K562 (cell line): Measurements from ENCODE around the gene FSTL3. TPM values are rescaled to one million over a fixed set of nuclear protein-coding genes. Genes with fewer than 3 reads are reported as not detected.

Experiments
- ATAC-seq: fragments of 200-7000 bp; cut with Tn5 transposase; 3 replicates; pipeline ENCODE4 v1.9.1; 2020; ENCODE audit warnings: moderate library complexity
- Bru-seq: library from RNA; stranded (reverse); fragments of 400-500 nt; gene quantifications from one replicate; lab custom pipeline; 2021; lab: Mats Ljungman, UMichigan
- BruChase-seq, 2 experiments: library from RNA; stranded (reverse); fragments of 400-500 nt; gene quantifications; one replicate each; lab custom pipeline; 2021; lab: Mats Ljungman, UMichigan
- BruUV-seq: library from RNA; stranded (reverse); fragments of 400-500 nt; replicated peaks from 2 replicates; lab custom pipeline; 2021; lab: Mats Ljungman, UMichigan
- CTCF ChIA-PET: fragments of 300-600 bp; formaldehyde crosslinking; extraction: SDS; loops from one replicate; lab custom pipeline; 2021; ENCODE audit warnings: low intra/inter-chr PET ratio; lab: Yijun Ruan, JAX
- POLR2A ChIA-PET: fragments of 300-600, 350-650 bp; sonication (Branson Sonifier 250); formaldehyde crosslinking; extraction: SDS; loops from one replicate; lab custom pipeline; 2021; ENCODE audit warnings: antibody characterized with exemption, inconsistent platforms; lab: Yijun Ruan, JAX
- DNase-seq, 4 experiments: peaks; one replicate each; pipeline versions ENCODE4 v3.0.0 to v3.0.0-alpha.2; 2011 to 2018; ENCODE audit warnings: low spot score in 3 of 4, mixed read lengths in 3 of 4; ENCODE audit errors: extremely low read depth in 1 of 4
- FAIRE-seq: peaks from 2 replicates; lab custom pipeline; 2011; peaks lifted over from hg19 to GRCh38; lab: Jason Lieb, UNC
- H2AFZ ChIP-seq: 2 replicates; pipeline ENCODE4 v1.6.0; 2011; ENCODE audit warnings: low read depth, low read length, control low read depth, inconsistent platforms
- H3K27ac ChIP-seq: fragments of 200-600 bp; 3 replicates; pipeline ENCODE4 v1.8.0; 2011; ENCODE audit warnings: low read depth, mild to moderate bottlenecking, control low read depth, inconsistent platforms, low read length, moderate library complexity, mixed read lengths; ENCODE audit errors: extremely low read depth
- H3K27me3 ChIP-seq, 2 experiments: fragments of 300-600 bp in 1 of 2; 2 replicates in 1 of 2; 3 replicates in 1 of 2; pipeline versions ENCODE4 v1.6.0 to v1.8.0; 2011; ENCODE audit warnings: inconsistent platforms in 2 of 2, low read length in 2 of 2, mild to moderate bottlenecking in 1 of 2, mixed read lengths in 1 of 2, moderate library complexity in 1 of 2; ENCODE audit not compliant: control insufficient read depth in 2 of 2, insufficient read depth in 2 of 2
- H3K36me3 ChIP-seq: fragments of 300-600 bp; 3 replicates; pipeline ENCODE4 v1.8.0; 2011; ENCODE audit warnings: mild to moderate bottlenecking, low read length, inconsistent platforms; ENCODE audit not compliant: control insufficient read depth, insufficient read depth
- H3K4me1 ChIP-seq, 2 experiments: fragments of 200-600 bp in 1 of 2; replicated peaks in 1 of 2; 2 replicates in 1 of 2; 3 replicates in 1 of 2; pipeline versions ENCODE4 v1.5.1 to v1.8.0; 2011; ENCODE audit warnings: inconsistent platforms in 2 of 2, low read length in 2 of 2, mild to moderate bottlenecking in 1 of 2, mixed read lengths in 1 of 2, moderate library complexity in 1 of 2; ENCODE audit not compliant: control insufficient read depth in 2 of 2, insufficient read depth in 2 of 2
- H3K4me2 ChIP-seq: 2 replicates; pipeline ENCODE4 v1.6.1; 2011; ENCODE audit warnings: low read length, control low read depth, inconsistent platforms, mixed read lengths; ENCODE audit not compliant: insufficient read depth
- H3K4me3 ChIP-seq: fragments of 200-600 bp; sonication (generic), shearing (Covaris generic); 2 replicates; pipeline ENCODE4 v1.5.1; 2016; ENCODE audit warnings: control low read depth, inconsistent platforms
- H3K79me2 ChIP-seq: fragments of 200-600 bp; 3 replicates; pipeline ENCODE4 v1.8.0; 2011; ENCODE audit warnings: low read length, inconsistent platforms; ENCODE audit not compliant: control insufficient read depth, insufficient read depth
- H3K9ac ChIP-seq, 2 experiments: 2 replicates each; pipeline versions ENCODE4 v1.6.0 to v1.6.1; 2011; ENCODE audit warnings: low read depth in 2 of 2, low read length in 2 of 2, control low read depth in 1 of 2, inconsistent platforms in 1 of 2, mild to moderate bottlenecking in 1 of 2, mixed read lengths in 1 of 2; ENCODE audit not compliant: insufficient read depth in 1 of 2
- H3K9me1 ChIP-seq: one replicate; pipeline ENCODE4 v1.6.0; 2011; ENCODE audit warnings: inconsistent platforms, mild to moderate bottlenecking, low read length, moderate library complexity; ENCODE audit not compliant: control insufficient read depth, insufficient read depth
- H3K9me3 ChIP-seq: replicated peaks from 2 replicates; pipeline ENCODE4 v1.5.1; 2011; ENCODE audit warnings: low read depth, low read length, inconsistent platforms; ENCODE audit not compliant: control insufficient read depth, insufficient read depth
- H4K20me1 ChIP-seq: replicated peaks from 2 replicates; pipeline ENCODE4 v1.6.1; 2011; ENCODE audit warnings: low read length, inconsistent platforms, mixed read lengths; ENCODE audit not compliant: control insufficient read depth, insufficient read depth
- BCOR ChIP-seq: fragments of 450-650 bp; IDR thresholded peaks from 2 replicates; pipeline ENCODE4 v1.6.1; 2016
- HMGN3 ChIP-seq: IDR thresholded peaks from 2 replicates; pipeline ENCODE4 v1.6.1; 2011; ENCODE audit warnings: borderline replicate concordance, low read depth, mild to moderate bottlenecking, mixed read lengths, low read length; ENCODE audit not compliant: insufficient read length; ENCODE audit errors: extremely low read depth
- HNRNPK ChIP-seq: fragments of 200-400 bp; formaldehyde crosslinking; IDR thresholded peaks from one replicate; pipeline ENCODE4 v1.6.1; 2018; ENCODE audit warnings: mild to moderate bottlenecking, low read depth, low read length; ENCODE audit not compliant: poor library complexity, severe bottlenecking
- MYC ChIP-seq, 2 experiments: fragments of 250-450 bp in 1 of 2; sonication (Bioruptor Pico) in 1 of 2; IDR thresholded peaks; 2 replicates each; pipeline versions ENCODE4 v1.5.1 to v1.6.1; 2012 to 2021; ENCODE audit warnings: low read depth in 2 of 2, borderline replicate concordance in 1 of 2, improper control_type of control experiment in 1 of 2, low read length in 1 of 2, mild to moderate bottlenecking in 1 of 2, moderate library complexity in 1 of 2
- PCBP1 ChIP-seq: fragments of 200-400 bp; formaldehyde crosslinking; IDR thresholded peaks from 2 replicates; pipeline ENCODE4 v1.6.1; 2018; ENCODE audit warnings: mild to moderate bottlenecking, low read depth, low read length; ENCODE audit not compliant: poor library complexity, severe bottlenecking
- PHF8 ChIP-seq: fragments of 200-600 bp; sonication (generic); IDR thresholded peaks from 2 replicates; pipeline ENCODE4 v1.6.1; 2012; ENCODE audit warnings: mixed run types, mild to moderate bottlenecking, inconsistent platforms, low read length, moderate library complexity, borderline replicate concordance
- PYGO2 ChIP-seq: fragments of 450-650 bp; IDR thresholded peaks from 2 replicates; pipeline ENCODE4 v1.6.1; 2016; ENCODE audit warnings: mild to moderate bottlenecking, missing genetic modification characterization, moderate library complexity, missing compliant biosample characterization
- ZKSCAN8 ChIP-seq: fragments of 200-800 bp; sonication (Bioruptor generic); IDR thresholded peaks from 2 replicates; pipeline ENCODE4 v1.6.1; 2016; ENCODE audit warnings: missing genetic modification characterization, missing compliant biosample characterization
- ZNF184 ChIP-seq: sonication (generic); formaldehyde crosslinking; IDR thresholded peaks from 2 replicates; pipeline ENCODE4 v1.5.0; 2020; ENCODE audit warnings: missing genetic modification reagents
- ZNF77 ChIP-seq: fragments of 250-450 bp; sonication (Bioruptor Pico); IDR thresholded peaks from 2 replicates; pipeline ENCODE4 v1.5.0; 2020
- ZNF785 ChIP-seq: fragments of 250-450 bp; sonication (Bioruptor Pico); IDR thresholded peaks from 2 replicates; pipeline ENCODE4 v1.4.0; 2020; ENCODE audit warnings: mild to moderate bottlenecking
- WGBS: fragments of 100-300 bp; shearing (Covaris generic); methylation state at CpG from one replicate; pipeline ENCODE4 v1.1.6; 2016; ENCODE audit warnings: low coverage, mixed read lengths; ENCODE audit not compliant: insufficient coverage; ENCODE audit errors: missing lambda C conversion rate; 5-methylcytosine and 5-hydroxymethylcytosine counted together
- in situ Hi-C: fragments of 300-500 bp; cut with MboI; formaldehyde crosslinking; loops from 4 replicates; pipeline ENCODE4 v1.15.0; 2018; ENCODE audit warnings: inconsistent platforms, mixed read lengths
- intact Hi-C: fragments of 100-400 bp; cut with micrococcal nuclease; formaldehyde crosslinking; loops from 2 replicates; pipeline ENCODE4 v1.14.2; 2022
- long read RNA-seq, 3 experiments: library from polyadenylated mRNA in 2 of 3; library from RNA in 1 of 3; unstranded in 2 of 3; stranded (forward) in 1 of 3; transcript quantifications; one replicate each; pipeline ENCODE4 v2.0.0, GENCODE V29; 2019 to 2022
- polyA minus RNA-seq, 3 experiments: library from RNA; depleted of rRNA, polyadenylated mRNA; stranded (reverse); fragments of >200 nt; gene quantifications; 2 replicates each; pipeline ENCODE4 v1.2.3, GENCODE V29; 2011
- polyA plus RNA-seq, 8 experiments: library from polyadenylated mRNA; depleted of rRNA in 4 of 8; stranded (reverse) in 5 of 8; unstranded in 3 of 8; fragments of >200 nt; fragmentation: Nextera tagmentation in 2 of 8; fragmentation: Illumina TruSeq in 1 of 8; extraction: Ambion mirVana in 2 of 8; extraction: Trizol in 1 of 8; gene quantifications; 2 replicates each; pipeline versions ENCODE4 v1.2.1 to v1.2.3, GENCODE V29; 2011 to 2014; ENCODE audit warnings: inconsistent platforms in 1 of 8, missing spikeins in 1 of 8
- total RNA-seq, 7 experiments: library from RNA; depleted of rRNA in 6 of 7; stranded (reverse); fragments of >200 nt in 6 of 7; fragmentation: Illumina TruSeq in 2 of 7; extraction: Trizol in 2 of 7; gene quantifications; 2 replicates each; pipeline versions ENCODE4 v1.2.1 to v1.2.3, GENCODE V29; 2011 to 2021; ENCODE audit warnings: low replicate concordance in 1 of 7
- TF ChIP-seq, protein P1 (sequence below), 2 experiments: fragments of 450-650 bp in 1 of 2; sonication (generic) in 1 of 2; formaldehyde crosslinking in 1 of 2; IDR thresholded peaks in 1 of 2; conservative IDR thresholded peaks in 1 of 2; 2 replicates each; pipeline versions ENCODE4 v1.6.1 to v1.8.1; 2016 to 2023; ENCODE audit warnings: mild to moderate bottlenecking in 2 of 2, moderate library complexity in 2 of 2, inconsistent platforms in 1 of 2, missing genetic modification reagents in 1 of 2
- TF ChIP-seq, protein P2 (sequence below): sonication (generic); IDR thresholded peaks from 2 replicates; pipeline ENCODE4 v1.6.1; 2016

Gene FSTL3
- 3.0 and 7.7 TPM in 2 replicates for total RNA-seq (2011; cell fraction: chromatin; rRNA removed; ENCODE audit: low replicate concordance)
- 9.3 and 12.7 TPM in 2 replicates for total RNA-seq (2011; cell fraction: nucleolus; rRNA removed)
- 5.3 and 7.4 TPM in 2 replicates for total RNA-seq (2011; cell fraction: nucleoplasm; rRNA removed)
- total RNA-seq (2014; rRNA removed): 5.3 and 7.8 TPM in 2 replicates
- 1.3 and 2.0 TPM in 2 replicates for total RNA-seq (2014; rRNA removed; fragmentation: Illumina TruSeq; extraction: Trizol)
- 4.5 and 4.6 TPM in 2 replicates for total RNA-seq (2015; rRNA removed; fragmentation: Illumina TruSeq; extraction: Trizol)
- 5.7 and 6.6 TPM in 2 replicates for total RNA-seq (2021)
- polyA plus RNA-seq (2011; rRNA removed): 3.9 and 5.2 TPM in 2 replicates
- polyA plus RNA-seq (2011; cell fraction: cytosol; rRNA removed): 8.1 and 20.9 TPM in 2 replicates
- polyA plus RNA-seq (2011; cell fraction: nucleus; rRNA removed): 26.1 and 42.9 TPM in 2 replicates
- 7.1 and 8.8 TPM in 2 replicates for polyA plus RNA-seq (2012)
- polyA plus RNA-seq (2014; fragmentation: Illumina TruSeq; extraction: Trizol): 2.2 and 4.6 TPM in 2 replicates
- under 1 TPM in 1 of 2 experiments, not detected in 1; 0.35 TPM for polyA plus RNA-seq (2014; fragmentation: Nextera tagmentation; extraction: Ambion mirVana)
- polyA plus RNA-seq (2014; rRNA removed): 6.8 and 8.0 TPM in 2 replicates
- 2.2 and 2.9 TPM in 2 replicates for polyA minus RNA-seq (2011; rRNA and poly(A)+ RNA removed)
- polyA minus RNA-seq (2011; cell fraction: cytosol; rRNA and poly(A)+ RNA removed): 5.1 and 7.8 TPM in 2 replicates
- 3.2 and 4.0 TPM in 2 replicates for polyA minus RNA-seq (2011; cell fraction: nucleus; rRNA and poly(A)+ RNA removed)
- percentile 41 among the genes with signal in this experiment for Bru-seq, nascent RNA
- percentile 29 among the genes with signal in this experiment for BruChase-seq, experiment 1, labeled RNA remaining after a 2-hour chase
- BruChase-seq, experiment 2, labeled RNA remaining after a 6-hour chase: percentile 37 among the genes with signal in this experiment
- long read RNA-seq, experiment 1, partial matches to known transcripts: 1 of 17 reads
- long read RNA-seq, experiment 1, other reads (novel, unspliced or antisense): 14 of 17 reads
- long read RNA-seq, experiment 2, partial matches to known transcripts: 5 of 7 reads
- long read RNA-seq, experiment 2, other reads (novel, unspliced or antisense): 1 of 7 reads
- long read RNA-seq, experiment 3: 0 reads

DNA sequence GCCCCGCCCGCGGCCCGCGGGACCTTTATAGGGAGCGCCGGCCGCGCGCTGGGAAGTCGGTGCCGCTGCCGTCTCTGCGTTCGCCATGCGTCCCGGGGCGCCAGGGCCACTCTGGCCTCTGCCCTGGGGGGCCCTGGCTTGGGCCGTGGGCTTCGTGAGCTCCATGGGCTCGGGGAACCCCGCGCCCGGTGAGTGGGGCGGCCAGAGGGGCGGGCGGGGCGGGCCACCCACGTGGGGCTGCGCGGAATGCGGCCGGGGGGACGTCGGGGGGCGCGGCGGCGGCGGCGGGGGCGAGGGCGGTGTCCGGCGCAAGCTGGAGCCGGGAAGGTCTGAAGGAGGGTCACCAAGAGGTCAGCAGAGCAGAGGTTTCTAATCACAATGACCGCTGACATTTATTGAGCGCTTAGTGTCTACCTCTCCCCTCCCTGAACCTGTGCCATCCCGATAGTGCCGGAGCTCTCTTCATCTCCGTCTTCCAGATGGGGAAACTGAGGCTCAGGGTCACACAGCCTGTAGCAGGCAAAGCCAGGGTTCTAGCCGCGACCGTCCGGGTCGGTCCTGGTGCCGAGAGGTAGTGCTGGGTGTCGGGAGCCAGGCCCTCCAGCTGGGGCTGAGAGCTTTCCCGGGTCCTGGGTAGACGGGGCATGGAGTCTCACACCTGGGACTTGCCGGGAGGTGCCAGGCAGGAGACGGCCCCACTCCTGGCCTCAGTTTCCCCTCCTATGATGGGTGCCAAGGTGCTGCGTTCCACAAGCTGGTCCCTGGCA is at the start of gene FSTL3:
Gene FSTL3, plus strand, starts transcription at position 54 of the 767 bp plus-strand sequence. Its CDS starts 32 bp downstream, at position 86.
- Histone ChIP-seq H3K4me3 (peak within 1 kb of the TSS; percentile 13; the same call in 1 of the 2 replicates), H3K9ac (peak within 1 kb of the TSS in 1 of 2 experiments; percentile 81; a peak in 2 of 4 replicates), H3K36me3 (no peaks in the 10 kb centered on the region), H3K27ac (no peak within 1 kb of the TSS), H3K4me1 (peaks cover 5 to 73% of the 10 kb centered on the region in 2 experiments), H3K79me2 (peaks cover 8% of the 10 kb centered on the region), H3K9me3 (no peaks in the 10 kb centered on the region), H4K20me1 (no peaks in the 10 kb centered on the region), H3K4me2 (peak within 1 kb of the TSS; percentile 32; the same call in 1 of the 2 replicates), H2AFZ (no peak within 1 kb of the TSS), H3K27me3 (no peaks in the 10 kb centered on the region; a peak in 1 of 5 replicates), H3K9me1 (peaks cover 7% of the 10 kb centered on the region)
- WGBS: 5% methylated on average over 32 of the region's 63 CpGs
- DNase-seq: peak in 2 of 4 experiments; percentile 58 to 70
- FAIRE-seq: no peak
- intact Hi-C loops (no loop called here), in situ Hi-C loops (no loop called here)
- ChIA-PET CTCF (no interaction called here), POLR2A (interaction anchor here (0.9 to 1.8 kb wide), 2 partner anchors 10 to 13 kb away, joined by 3 to 4 read pairs; partner anchors contain the start of gene RNF126)
- ATAC-seq: no peak
- BruUV-seq: no TSS peak
- TF ChIP-seq MYC (IDR thresholded peaks at IDR 0.05; ENCODE audit: low read depth, low read length): no peak
- no peak for TF ChIP-seq MYC (CRISPR knock-in tag; IDR thresholded peaks at IDR 0.05; ENCODE audit: borderline replicate concordance, low read depth)
- no peak for TF ChIP-seq HNRNPK
- TF ChIP-seq, protein P1, sequence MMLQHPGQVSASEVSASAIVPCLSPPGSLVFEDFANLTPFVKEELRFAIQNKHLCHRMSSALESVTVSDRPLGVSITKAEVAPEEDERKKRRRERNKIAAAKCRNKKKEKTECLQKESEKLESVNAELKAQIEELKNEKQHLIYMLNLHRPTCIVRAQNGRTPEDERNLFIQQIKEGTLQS (IDR thresholded peaks at IDR 0.05): no peak
- TF ChIP-seq, protein P1 (CRISPR knock-in tag; conservative IDR thresholded peaks at IDR 0.05): no peak
- TF ChIP-seq PCBP1: no peak
- no peak for TF ChIP-seq ZNF77 (CRISPR knock-in tag)
- 0 out of 2 replicates have a peak, but pooled peaks have one; percentile 16 for TF ChIP-seq BCOR
- peak; percentile 94 for TF ChIP-seq ZKSCAN8
- TF ChIP-seq HMGN3: peak; percentile 7
- TF ChIP-seq ZNF785: no peak
- TF ChIP-seq ZNF184: no peak
- TF ChIP-seq, protein P2, sequence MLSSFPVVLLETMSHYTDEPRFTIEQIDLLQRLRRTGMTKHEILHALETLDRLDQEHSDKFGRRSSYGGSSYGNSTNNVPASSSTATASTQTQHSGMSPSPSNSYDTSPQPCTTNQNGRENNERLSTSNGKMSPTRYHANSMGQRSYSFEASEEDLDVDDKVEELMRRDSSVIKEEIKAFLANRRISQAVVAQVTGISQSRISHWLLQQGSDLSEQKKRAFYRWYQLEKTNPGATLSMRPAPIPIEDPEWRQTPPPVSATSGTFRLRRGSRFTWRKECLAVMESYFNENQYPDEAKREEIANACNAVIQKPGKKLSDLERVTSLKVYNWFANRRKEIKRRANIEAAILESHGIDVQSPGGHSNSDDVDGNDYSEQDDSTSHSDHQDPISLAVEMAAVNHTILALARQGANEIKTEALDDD: no peak
- TF ChIP-seq PHF8: peak; percentile 38; the same call in 1 of the 2 replicates
- no peak for TF ChIP-seq PYGO2 (tag)
